ENCODE results near the gene RFNG. TPM values are rescaled to one million over a fixed set of nuclear protein-coding genes. Genes with fewer than 3 reads are reported as not detected.

Gene RFNG
- total RNA-seq, 1 experiment from 2014 or later = 37.9 TPM

Other genes with a start within 250 kb of the RFNG start
- gene GCGR, start 247.7 kb downstream of the RFNG start, total RNA-seq (2022) = not detected in 2 replicates
- 35.6 and 39.2 TPM in 2 replicates for gene MCRIP1, start 218.5 kb downstream of the RFNG start, total RNA-seq (2022)
- 0.29 TPM in 1 of 2 replicates, not detected in the other for gene PPP1R27, start 216.8 kb downstream of the RFNG start, total RNA-seq (2022)
- gene P4HB, start 191.3 kb downstream of the RFNG start, total RNA-seq (2022) = 894 and 1,111 TPM in 2 replicates
- 271 and 324 TPM in 2 replicates for gene ARHGDIA, start 180.5 kb downstream of the RFNG start, total RNA-seq (2022)
- 114 and 115 TPM in 2 replicates for gene ALYREF, start 160.2 kb downstream of the RFNG start, total RNA-seq (2022)
- gene ANAPC11, start 160.1 kb downstream of the RFNG start, total RNA-seq (2022) = 144 and 151 TPM in 2 replicates
- gene NPB, start 149.6 kb downstream of the RFNG start, total RNA-seq (2022) = 0.28 TPM in 1 of 2 replicates, not detected in the other
- gene PCYT2, start 140.4 kb downstream of the RFNG start, total RNA-seq (2022) = 26.5 and 26.8 TPM in 2 replicates
- 36.6 and 44.8 TPM in 2 replicates for gene SIRT7, start 133.6 kb downstream of the RFNG start, total RNA-seq (2022)
- gene MAFG, start 124.1 kb downstream of the RFNG start, total RNA-seq (2022) = 38.1 and 48.9 TPM in 2 replicates
- 151 and 154 TPM in 2 replicates for gene PYCR1, start 114.5 kb downstream of the RFNG start, total RNA-seq (2022)
- gene MYADML2, start 104.6 kb downstream of the RFNG start, total RNA-seq (2022) = not detected in 2 replicates
- gene NOTUM, start 90.6 kb downstream of the RFNG start, total RNA-seq (2022) = not detected in 2 replicates
- 24.9 and 29.7 TPM in 2 replicates for gene ASPSCR1, start 74.2 kb downstream of the RFNG start, total RNA-seq (2022)
- gene CENPX, start 28.9 kb downstream of the RFNG start, total RNA-seq (2022) = 27.6 and 35.6 TPM in 2 replicates
- gene LRRC45, start 28.5 kb downstream of the RFNG start, total RNA-seq (2022) = 2.6 and 3.4 TPM in 2 replicates
- 7.1 and 9.7 TPM in 2 replicates for gene RAC3, start 20.1 kb downstream of the RFNG start, total RNA-seq (2022)
- gene DCXR, start 14.1 kb downstream of the RFNG start, total RNA-seq (2022) = 77.9 and 111 TPM in 2 replicates
- 96.6 and 100 TPM in 2 replicates for gene GPS1, start 87 bp upstream of the RFNG start, total RNA-seq (2022)
- gene DUS1L, start 14.0 kb upstream of the RFNG start, total RNA-seq (2022) = 116 and 123 TPM in 2 replicates
- 114 and 120 TPM in 2 replicates for gene FASN, start 46.4 kb upstream of the RFNG start, total RNA-seq (2022)
- 86.8 and 87.3 TPM in 2 replicates for gene CCDC57, start 161.0 kb upstream of the RFNG start, total RNA-seq (2022)
- gene SLC16A3, start 177.2 kb upstream of the RFNG start, total RNA-seq (2022) = 268 and 350 TPM in 2 replicates
- gene CSNK1D, start 221.9 kb upstream of the RFNG start, total RNA-seq (2022) = 191 and 193 TPM in 2 replicates